Right renal cortex interstitium (tissue), 3 donors: ENCODE results near the gene ARHGDIG. TPM values are rescaled to one million over a fixed set of nuclear protein-coding genes. Genes with fewer than 3 reads are reported as not detected.
"Not testable (repeated sequence)": the region's sequence is repeated elsewhere in the genome, so short reads cannot be mapped to it uniquely, and the experiment has no call there.

ENCODE experiments used
- DNase-seq, 3 donors: peaks; one replicate each; pipeline ENCODE4 v3.0.0-alpha.2; 2013; ENCODE audit warnings: low read depth in 3 of 3, low spot score in 2 of 3
- polyA plus RNA-seq, 3 donors: library from polyadenylated mRNA; unstranded; fragments of 120-200 nt; gene quantifications; one replicate each; pipeline ENCODE4 v1.2.1, GENCODE V29; 2013; ENCODE audit not compliant: insufficient read length in 3 of 3

ARHGDIG gene
- 1 to 10 TPM; 1.5 to 2.6 (median 2.5) TPM for polyA plus RNA-seq

GRCh38 chr16:280552-280951, at the start of gene ARHGDIG:
ARHGDIG (plus strand) TSS chr16:280591; CDS start chr16:280681, 90 bp downstream.
- DNase-seq = no peak

- no peak for DNase-seq
These were observed 49.4 kb upstream of the ARHGDIG start for GRCh38 chr16:230949-231348.

GRCh38 chr16:234468-235305, 45.7 kb upstream of the ARHGDIG start, which contains the start of gene FAM234A:
FAM234A (plus strand) TSS chr16:234821; CDS start chr16:254414, 19,593 bp downstream.
- DNase-seq = peak; percentile 86 to 90 (median 86)

GRCh38 chr16:239948-240277, 40.5 kb upstream of the ARHGDIG start:
- no peak for DNase-seq

DNA sequence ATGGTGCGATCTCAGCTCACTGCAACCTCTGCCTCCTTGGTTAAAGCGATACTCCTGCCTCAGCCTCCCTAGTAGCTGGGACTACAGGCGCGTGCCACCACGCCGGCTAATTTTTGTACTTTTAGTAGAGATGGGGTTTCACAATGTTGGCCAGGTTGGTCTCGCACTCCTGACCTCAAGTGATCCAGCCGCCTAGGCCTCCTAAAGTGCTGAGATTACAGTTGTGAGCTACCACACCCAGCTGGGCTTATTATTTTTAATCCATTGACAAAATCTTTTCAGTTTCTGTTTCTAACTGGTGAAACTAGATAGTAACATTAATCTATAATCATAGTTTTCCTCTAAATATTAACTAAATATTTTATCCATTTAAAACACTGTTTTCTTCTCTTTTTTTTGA, 39.8 kb upstream of the ARHGDIG start:
- no peak for DNase-seq

DNA sequence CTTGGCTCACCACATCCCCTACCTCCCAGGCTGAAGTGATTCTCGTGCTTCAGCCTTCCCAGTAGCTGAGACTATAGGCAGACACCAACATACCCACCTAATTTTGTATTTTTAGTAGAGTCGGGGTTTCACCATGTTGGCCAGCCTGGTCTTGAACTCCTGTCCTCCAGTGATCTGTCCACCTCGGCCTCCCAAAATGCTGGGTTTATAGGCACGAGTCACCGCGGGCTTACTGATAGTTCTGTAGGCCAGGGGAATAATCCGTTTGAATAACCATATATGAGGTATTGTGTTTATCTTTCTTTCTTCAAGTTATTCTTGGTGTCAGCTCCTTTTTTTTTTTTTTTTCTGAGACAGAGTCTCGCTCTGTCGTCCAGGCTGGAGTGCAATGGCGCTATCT, 38.1 kb upstream of the ARHGDIG start:
- no peak for DNase-seq

DNA sequence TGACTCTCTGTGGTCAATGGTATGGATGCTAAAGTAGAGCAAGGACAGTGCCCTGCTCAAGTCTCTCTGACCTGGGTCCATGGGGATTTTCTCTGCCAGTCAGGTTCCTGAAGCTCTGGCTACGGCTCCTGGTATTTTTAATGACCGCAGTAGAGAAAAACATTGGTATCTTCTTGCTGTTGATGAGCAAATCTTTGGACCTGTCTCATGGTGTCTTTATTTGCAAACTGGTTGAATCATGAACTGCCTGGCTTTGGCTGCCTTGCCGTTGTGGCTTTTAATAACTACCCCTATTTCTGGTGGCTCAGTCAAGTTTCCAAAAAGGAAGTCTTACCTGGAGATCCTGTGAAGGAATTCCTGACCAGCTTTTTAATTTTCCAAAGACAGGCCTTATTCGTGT, 37.0 kb upstream of the ARHGDIG start:
- DNase-seq = no peak

DNA sequence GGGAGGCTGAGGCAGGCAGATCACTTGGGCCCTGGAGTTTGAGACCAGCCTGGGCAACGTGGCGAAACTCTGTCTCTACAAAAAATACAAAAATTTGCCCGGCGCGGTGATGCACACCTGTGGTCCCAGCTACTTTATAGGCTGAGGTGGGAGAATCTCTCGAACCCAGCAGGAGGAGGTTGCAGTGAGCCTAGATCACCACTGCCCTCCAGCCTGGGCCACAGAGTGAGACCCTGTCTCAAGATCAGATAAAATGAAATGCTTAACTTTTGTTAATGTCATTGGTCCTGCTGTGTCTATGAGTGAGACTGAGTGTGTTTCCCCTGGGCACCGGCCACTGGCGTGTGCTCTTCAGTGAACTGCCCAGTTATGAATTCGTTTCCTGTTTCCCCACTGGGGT, 35.3 kb upstream of the ARHGDIG start:
- no peak for DNase-seq

DNA sequence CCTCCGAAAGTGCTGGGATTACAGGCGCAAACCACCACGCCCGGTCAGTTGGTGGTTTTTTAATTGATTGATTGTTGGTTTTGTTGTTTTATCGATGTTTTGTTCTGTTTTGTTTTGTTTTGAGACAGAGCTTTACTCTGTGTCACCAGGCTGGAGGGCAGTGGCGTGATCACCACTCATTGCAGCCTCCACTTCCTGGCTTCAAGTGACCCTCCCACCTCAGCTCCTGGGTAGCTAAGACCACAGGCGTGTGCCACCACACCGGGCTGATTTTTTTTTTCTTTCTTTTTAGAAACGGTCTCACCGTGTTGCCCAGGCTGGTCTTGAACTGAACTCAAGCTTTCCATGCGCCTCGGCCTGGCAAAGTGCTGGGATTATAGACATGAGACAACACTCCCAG, 33.4 kb upstream of the ARHGDIG start:
- no peak for DNase-seq

DNA sequence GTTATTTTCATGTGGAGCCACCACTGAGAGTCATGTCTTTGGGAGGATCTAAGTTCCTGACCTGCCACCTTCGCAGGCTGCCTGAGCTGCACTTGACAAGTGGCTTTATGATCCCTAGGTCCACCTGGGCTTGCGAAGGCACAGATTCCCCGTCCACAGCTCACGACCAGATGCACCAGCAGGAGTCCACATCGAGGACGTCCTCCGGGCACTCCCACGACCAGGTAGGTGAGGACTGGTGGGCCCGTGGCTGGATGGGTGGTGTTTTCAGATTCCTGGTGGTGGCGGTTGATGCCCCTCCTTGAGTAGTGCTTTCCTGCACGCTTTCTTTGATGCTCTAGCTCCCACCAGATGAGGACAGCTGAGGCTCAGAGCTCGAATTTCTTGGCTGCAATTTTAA, 31.0 kb upstream of the ARHGDIG start:
- no peak for DNase-seq

DNA sequence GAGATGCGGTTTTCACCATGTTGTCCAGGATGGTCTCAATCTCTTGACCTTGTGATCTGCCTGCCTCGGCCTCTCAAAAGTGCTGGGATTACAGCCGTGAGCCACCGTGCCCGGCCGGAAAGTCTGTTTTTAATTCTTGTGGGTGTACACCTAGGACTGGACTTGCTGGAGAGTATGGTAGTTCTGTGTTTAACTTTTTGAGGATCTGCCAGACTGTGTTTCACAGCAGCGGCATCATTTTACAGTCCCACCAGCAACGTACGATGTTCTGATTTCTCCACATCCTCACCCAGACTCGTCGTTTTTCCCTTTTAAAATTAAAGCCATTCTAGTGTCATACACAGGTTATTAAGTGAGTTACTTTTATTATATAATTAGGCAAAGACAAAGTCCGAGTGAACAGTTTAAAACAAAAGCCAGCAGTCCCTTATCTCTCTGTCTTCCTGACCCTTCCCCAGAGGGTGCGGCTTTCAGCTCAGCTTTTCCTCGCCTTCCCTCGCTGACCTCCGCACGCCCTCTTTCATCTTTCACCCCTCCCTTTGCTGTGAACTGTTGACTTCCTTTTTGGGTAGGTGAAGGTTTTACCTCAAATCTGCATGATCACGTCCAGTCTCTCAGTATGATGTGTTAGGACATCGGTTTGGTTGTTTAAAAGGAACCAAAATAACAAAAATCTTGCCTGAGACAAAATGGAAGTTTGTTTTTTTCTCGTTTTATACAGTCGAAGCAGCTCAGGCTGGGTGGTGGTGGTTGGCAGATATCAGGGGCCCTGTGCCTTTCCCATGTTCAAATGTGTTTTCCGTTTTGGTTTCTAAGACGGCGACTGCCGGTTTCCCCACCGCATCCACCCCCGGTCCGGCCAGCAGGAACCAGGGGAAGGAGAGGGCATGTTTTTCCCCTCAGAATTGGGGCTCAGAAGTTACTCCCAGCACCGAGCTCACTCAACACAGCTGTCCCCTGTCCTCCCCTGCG, 27.7 kb upstream of the ARHGDIG start:
- DNase-seq = no peak

DNA sequence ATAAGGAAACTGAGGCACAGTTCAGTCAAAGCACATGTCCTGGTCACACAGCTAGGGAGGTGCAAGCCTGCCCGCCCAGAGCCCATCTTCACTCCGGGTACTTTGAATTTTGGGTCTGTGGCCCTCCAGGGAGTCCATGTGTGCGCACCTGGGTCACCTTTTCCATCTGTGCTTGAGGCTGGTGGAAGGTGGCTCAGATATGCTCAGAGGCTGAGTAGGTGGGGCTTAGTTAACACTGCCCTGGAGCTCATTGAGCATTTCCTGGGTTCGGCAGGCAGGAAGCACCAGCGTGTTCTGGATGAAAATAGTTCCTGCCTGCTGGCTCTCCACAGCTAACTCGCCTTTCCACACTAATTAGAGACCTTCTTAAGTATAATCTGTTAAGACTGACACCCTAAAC, 26.6 kb upstream of the ARHGDIG start:
- no peak for DNase-seq

GRCh38 chr16:254461-254860, 25.9 kb upstream of the ARHGDIG start:
- DNase-seq = no peak

DNA sequence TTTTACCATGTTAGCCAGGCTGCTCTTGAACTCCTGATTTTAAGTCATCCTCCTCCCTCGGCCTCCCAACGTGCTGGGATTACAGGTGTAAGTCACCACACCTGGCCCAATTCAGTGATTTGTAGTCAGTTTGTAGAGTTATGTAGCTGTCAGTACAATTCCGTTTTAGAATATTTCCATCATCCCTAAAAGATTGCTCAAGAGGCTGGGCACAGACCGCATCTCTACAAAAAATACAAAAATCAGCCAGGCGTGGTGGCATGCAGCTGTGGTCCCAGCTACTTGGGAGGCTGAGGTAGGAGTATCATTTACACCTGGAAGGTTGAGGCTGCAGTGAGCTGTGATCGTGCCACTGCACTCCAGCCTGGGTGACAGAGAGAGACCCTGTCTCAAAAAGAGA, 25.2 kb upstream of the ARHGDIG start:
- DNase-seq = no peak

- DNase-seq = not testable (repeated sequence)
These were observed 22.3 kb upstream of the ARHGDIG start for GRCh38 chr16:258091-258490.

DNA sequence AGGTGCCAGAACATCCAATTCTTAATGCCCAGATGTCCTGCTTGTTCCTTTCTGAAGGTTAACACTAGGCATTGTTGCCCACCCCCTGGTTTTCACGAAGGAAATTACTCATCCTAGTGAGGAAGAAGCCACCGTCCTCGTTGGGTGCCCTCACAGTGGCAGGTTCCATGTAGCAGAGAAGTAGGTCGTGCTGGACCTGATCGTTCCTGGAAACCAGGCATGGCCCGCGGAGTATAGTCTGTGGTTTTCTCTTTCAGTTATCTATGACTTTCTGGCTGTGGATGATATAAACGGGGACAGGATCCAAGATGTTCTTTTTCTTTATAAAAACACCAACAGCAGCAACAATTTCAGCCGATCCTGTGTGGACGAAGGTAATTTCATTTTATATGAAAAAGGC, 21.2 kb upstream of the ARHGDIG start:
- DNase-seq = no peak

GRCh38 chr16:259814-260253, 20.6 kb upstream of the ARHGDIG start:
- no peak for DNase-seq

- DNase-seq = no peak
These were observed 20.1 kb upstream of the ARHGDIG start for GRCh38 chr16:260326-260725.

- DNase-seq = no peak
These were observed 19.2 kb upstream of the ARHGDIG start for GRCh38 chr16:261031-261691.

DNA sequence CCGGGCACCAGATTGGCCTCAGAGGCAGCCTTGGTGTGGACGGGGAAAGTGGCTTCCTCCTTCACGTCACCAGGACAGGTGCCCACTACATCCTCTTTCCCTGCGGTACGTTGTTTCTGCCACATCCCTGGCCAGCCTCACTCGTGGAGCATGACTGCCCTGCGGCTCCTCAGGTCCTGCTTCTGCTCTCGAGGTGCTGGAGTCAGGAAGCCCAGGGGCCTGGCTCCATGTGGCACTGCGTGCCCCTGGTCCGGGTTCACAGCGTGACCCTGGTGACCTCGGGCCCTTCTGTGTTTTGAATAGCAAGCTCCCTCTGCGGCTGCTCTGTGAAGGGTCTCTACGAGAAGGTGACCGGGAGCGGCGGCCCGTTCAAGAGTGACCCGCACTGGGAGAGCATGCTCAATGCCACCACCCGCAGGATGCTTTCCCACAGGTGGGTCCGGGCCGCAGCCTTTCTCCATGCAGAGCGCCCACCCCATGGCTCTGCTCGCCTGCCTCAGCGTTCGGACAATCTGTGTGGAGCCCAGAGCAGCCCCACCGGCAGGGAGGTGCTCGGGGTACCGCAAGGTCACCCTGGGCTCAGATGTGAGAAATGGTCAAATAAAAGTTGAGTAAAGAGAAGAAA, 18.2 kb upstream of the ARHGDIG start:
- DNase-seq = no peak
